Erythroblast (primary cell): ENCODE data around the gene SNX1.

Source experiments
- GATA1 ChIP-seq: IDR thresholded peaks from 2 replicates; pipeline ENCODE4 v1.6.1; 2011; ENCODE audit warnings: low read depth, mild to moderate bottlenecking, control low read depth, low read length, moderate library complexity
- POLR2A ChIP-seq: IDR thresholded peaks from 2 replicates; pipeline ENCODE4 v1.6.1; 2011; ENCODE audit warnings: mild to moderate bottlenecking, low read length

GRCh38 chr15:64187396-64188191, 91.8 kb downstream of the SNX1 start:
- TF ChIP-seq POLR2A (no peak), GATA1 (no peak)
